Subcutaneous abdominal adipose tissue (tissue), 5 donors: ENCODE data around the gene IL12A.

ENCODE experiments used
- H3K27ac ChIP-seq: one replicate; pipeline ENCODE4 v1.7.0; 2013; ENCODE audit warnings: low read depth, mild to moderate bottlenecking, inconsistent platforms, low read length, moderate library complexity
- H3K27me3 ChIP-seq, 5 donors: one replicate each; pipeline ENCODE4 v1.7.0; 2013; ENCODE audit warnings: low read length in 5 of 5, inconsistent platforms in 1 of 5; ENCODE audit not compliant: control insufficient read depth in 5 of 5, insufficient read depth in 4 of 5
- H3K36me3 ChIP-seq, 5 donors: one replicate each; pipeline ENCODE4 v1.7.0; 2013; ENCODE audit warnings: low read length in 5 of 5; ENCODE audit not compliant: control insufficient read depth in 5 of 5, insufficient read depth in 5 of 5
- H3K4me1 ChIP-seq, 5 donors: one replicate each; pipeline ENCODE4 v1.7.0; 2013; ENCODE audit warnings: low read length in 5 of 5, mild to moderate bottlenecking in 3 of 5, moderate library complexity in 1 of 5; ENCODE audit not compliant: control insufficient read depth in 5 of 5, insufficient read depth in 5 of 5
- H3K4me3 ChIP-seq, 5 donors: one replicate each; pipeline ENCODE4 v1.7.0; 2013; ENCODE audit warnings: low read length in 5 of 5, low read depth in 1 of 5
- H3K9ac ChIP-seq, 5 donors: one replicate each; pipeline ENCODE4 v1.7.0; 2013; ENCODE audit warnings: low read length in 5 of 5, mild to moderate bottlenecking in 4 of 5, moderate library complexity in 3 of 5
- H3K9me3 ChIP-seq, 5 donors: one replicate each; pipeline ENCODE4 v1.7.0; 2013; ENCODE audit warnings: low read length in 5 of 5; ENCODE audit not compliant: control insufficient read depth in 5 of 5
- donor health status: healthy.
- donor health status: healthy.
- donor health status: healthy.
- donor health status: healthy.
- donor health status: healthy.

IL12A gene

DNA sequence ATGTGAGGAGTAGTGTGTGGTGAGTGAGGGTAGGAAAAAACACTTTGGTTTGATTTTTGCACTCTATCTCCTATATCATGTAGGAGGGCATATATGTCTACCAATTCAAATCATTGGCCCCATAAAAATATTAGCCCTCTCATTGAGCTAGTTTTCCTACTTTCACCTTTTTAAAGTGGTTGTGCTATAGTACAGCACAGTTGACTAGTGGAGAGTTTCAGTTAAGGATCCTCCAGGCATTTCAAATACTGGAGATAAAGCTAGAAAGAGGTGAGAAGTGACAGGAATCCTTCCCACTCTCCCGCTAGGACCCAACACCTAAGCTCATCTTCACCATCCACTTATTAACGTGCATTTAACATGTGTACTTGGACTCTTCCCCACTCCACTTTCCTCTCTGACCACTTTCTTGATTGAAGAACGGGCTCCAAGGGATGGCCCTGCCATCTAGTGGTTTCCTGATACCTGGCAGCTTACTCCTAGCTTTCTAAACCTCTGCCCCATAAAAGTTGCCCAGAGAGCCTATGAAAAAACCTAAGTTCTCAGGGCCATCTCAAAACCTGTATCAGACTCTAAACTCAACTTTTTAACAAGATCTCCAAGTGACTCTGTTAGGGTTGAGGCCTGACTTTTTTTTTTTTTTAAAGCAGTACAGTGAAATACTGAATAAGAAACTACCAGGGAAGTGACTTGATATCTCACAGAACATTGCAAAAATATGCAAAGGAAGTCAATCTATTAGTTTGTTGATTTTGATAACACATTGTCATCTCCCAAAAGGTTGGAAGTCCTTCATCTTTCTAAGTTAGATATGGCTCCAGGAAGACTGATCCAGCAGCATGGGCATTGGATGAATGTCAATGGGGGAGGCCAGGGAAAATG is 17.9 kb downstream of the IL12A start:
- Histone ChIP-seq H3K36me3 (no peaks in the 10 kb centered on the region), H3K4me3 (no peak overlapping the region), H3K27me3 (no peaks in the 10 kb centered on the region), H3K9me3 (no peaks in the 10 kb centered on the region), H3K4me1 (peaks cover 0 to 3% (median 0%) of the 10 kb centered on the region in 5 donors), H3K27ac (no peak overlapping the region), H3K9ac (no peak overlapping the region)

DNA sequence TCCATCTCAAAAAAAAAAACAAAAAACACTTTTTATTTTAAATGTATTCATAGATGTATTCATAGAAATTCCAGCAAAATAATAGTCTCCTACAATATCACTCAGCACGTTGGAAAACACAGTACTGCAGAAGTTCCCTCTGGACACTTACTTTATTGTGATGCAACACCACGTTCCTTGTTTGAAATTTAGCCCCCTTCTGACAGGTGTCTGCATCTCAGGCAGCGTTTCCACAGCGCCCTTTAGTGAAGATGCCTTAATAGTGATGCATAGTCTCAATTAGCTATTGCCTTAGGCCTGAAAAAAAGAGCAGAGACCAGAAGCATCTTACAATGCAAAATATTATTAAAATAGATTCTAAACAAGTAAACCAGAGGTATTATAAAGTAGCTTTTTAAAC is 20.3 kb downstream of the IL12A start:
- Histone ChIP-seq H3K4me3 (no peak overlapping the region), H3K36me3 (no peaks in the 10 kb centered on the region)

GRCh38 chr3:160009525-160009924 is 20.9 kb downstream of the IL12A start:
- Histone ChIP-seq H3K4me3 (no peak overlapping the region), H3K9ac (no peak overlapping the region), H3K27ac (no peak overlapping the region), H3K4me1 (peaks cover 0 to 3% (median 0%) of the 10 kb centered on the region in 5 donors), H3K27me3 (no peaks in the 10 kb centered on the region), H3K36me3 (no peaks in the 10 kb centered on the region), H3K9me3 (no peaks in the 10 kb centered on the region)

More for the DNA sequence above, 20.3 kb downstream of the IL12A start:
- Histone ChIP-seq H3K4me1 (peaks cover 0 to 3% (median 0%) of the 10 kb centered on the region in 5 donors), H3K27ac (no peak overlapping the region), H3K9ac (no peak overlapping the region), H3K9me3 (no peaks in the 10 kb centered on the region), H3K27me3 (no peaks in the 10 kb centered on the region)

DNA sequence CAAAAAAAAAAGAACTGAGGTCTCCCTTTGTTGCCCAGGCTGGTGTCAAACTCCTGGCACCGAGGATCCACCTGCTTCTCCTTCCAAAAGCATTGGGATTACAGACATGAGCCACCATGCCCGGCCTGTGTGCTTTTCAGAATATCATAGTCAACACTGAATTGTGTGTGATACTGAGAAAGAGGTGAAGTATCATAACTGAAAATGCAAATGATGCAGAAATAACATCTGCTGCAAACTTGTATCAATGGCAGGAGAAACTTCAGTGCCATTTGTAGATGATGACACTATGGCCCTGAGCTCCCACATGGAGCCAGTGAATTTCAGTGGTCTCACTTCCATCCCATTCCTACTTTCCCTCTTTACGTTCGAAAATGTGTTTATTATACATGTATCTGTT is 21.9 kb downstream of the IL12A start:
- no peak overlapping the region for H3K27ac ChIP-seq
- H3K9ac ChIP-seq = no peak overlapping the region
- no peaks in the 10 kb centered on the region for H3K9me3 ChIP-seq

GRCh38 chr3:160012108-160012507 is 23.5 kb downstream of the IL12A start:
- Histone ChIP-seq H3K9me3 (no peaks in the 10 kb centered on the region), H3K4me3 (no peak overlapping the region), H3K27me3 (no peaks in the 10 kb centered on the region), H3K27ac (no peak overlapping the region), H3K9ac (no peak overlapping the region), H3K36me3 (no peaks in the 10 kb centered on the region), H3K4me1 (no peaks in the 10 kb centered on the region)

More for the DNA sequence above, 21.9 kb downstream of the IL12A start:
- H3K27me3 ChIP-seq = no peaks in the 10 kb centered on the region
- no peak overlapping the region for H3K4me3 ChIP-seq
- no peaks in the 10 kb centered on the region for H3K36me3 ChIP-seq
- peaks cover 0 to 3% (median 0%) of the 10 kb centered on the region in 5 donors for H3K4me1 ChIP-seq

GRCh38 chr3:160016972-160017371 is 28.3 kb downstream of the IL12A start:
- Histone ChIP-seq H3K27me3 (peaks cover 0 to 3% (median 0%) of the 10 kb centered on the region in 5 donors), H3K36me3 (no peaks in the 10 kb centered on the region), H3K4me1 (no peaks in the 10 kb centered on the region), H3K27ac (no peak overlapping the region), H3K9me3 (no peaks in the 10 kb centered on the region), H3K4me3 (no peak overlapping the region), H3K9ac (no peak overlapping the region)

- Histone ChIP-seq H3K4me1 (no peaks in the 10 kb centered on the region), H3K4me3 (no peak overlapping the region), H3K9ac (no peak overlapping the region), H3K27ac (no peak overlapping the region), H3K36me3 (no peaks in the 10 kb centered on the region), H3K9me3 (no peaks in the 10 kb centered on the region), H3K27me3 (peaks cover 0 to 6% (median 0%) of the 10 kb centered on the region in 5 donors)
These were observed 30.3 kb downstream of the IL12A start for GRCh38 chr3:160018959-160019358.

DNA sequence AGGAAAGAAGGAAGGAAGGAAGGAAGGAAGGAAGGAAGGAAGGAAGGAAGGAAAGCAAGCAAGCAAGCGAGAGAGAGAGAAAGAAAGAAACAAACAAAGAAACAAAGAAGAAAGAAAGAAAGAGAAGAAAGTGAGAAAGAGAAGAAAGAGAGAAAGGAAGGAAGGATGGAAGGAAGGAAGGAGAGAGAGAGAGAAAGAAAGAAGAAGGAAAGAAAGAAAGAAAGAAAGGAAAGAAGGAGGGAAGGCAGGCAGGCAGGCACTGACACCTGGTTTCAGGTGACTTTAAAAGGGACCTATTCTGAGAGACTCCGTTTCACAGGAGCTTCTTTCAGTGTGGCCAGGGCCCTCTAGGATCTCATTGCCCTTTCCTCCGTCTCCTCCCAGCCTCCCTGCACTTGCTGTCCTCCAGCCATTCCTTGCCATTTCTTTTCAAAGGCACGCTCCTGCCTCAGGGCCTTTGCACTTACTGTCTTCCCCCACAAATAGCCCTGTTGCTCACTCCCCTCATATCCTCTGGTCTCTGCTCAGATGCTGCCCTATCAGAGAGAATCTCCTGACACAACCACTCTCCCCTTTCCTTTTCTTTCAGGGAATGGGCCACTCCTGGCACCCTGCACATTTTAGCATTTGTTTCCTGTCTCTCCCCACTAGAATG is 31.5 kb downstream of the IL12A start:
- Histone ChIP-seq H3K9me3 (no peaks in the 10 kb centered on the region), H3K4me3 (no peak overlapping the region), H3K9ac (no peak overlapping the region), H3K27ac (no peak overlapping the region), H3K36me3 (no peaks in the 10 kb centered on the region), H3K27me3 (peaks cover 0 to 6% (median 0%) of the 10 kb centered on the region in 5 donors), H3K4me1 (no peaks in the 10 kb centered on the region)

- peaks cover 0 to 6% (median 0%) of the 10 kb centered on the region in 5 donors for H3K27me3 ChIP-seq
- H3K9me3 ChIP-seq = no peaks in the 10 kb centered on the region
- no peak overlapping the region for H3K9ac ChIP-seq
- no peak overlapping the region for H3K27ac ChIP-seq
- no peaks in the 10 kb centered on the region for H3K36me3 ChIP-seq
- no peaks in the 10 kb centered on the region for H3K4me1 ChIP-seq
- H3K4me3 ChIP-seq = no peak overlapping the region
These were observed 33.4 kb downstream of the IL12A start for GRCh38 chr3:160022068-160022467.

- no peaks in the 10 kb centered on the region for H3K36me3 ChIP-seq
- no peak overlapping the region for H3K9ac ChIP-seq
- H3K27me3 ChIP-seq = peaks cover 0 to 6% (median 0%) of the 10 kb centered on the region in 5 donors
- H3K4me1 ChIP-seq = no peaks in the 10 kb centered on the region
- no peak overlapping the region for H3K27ac ChIP-seq
- H3K9me3 ChIP-seq = no peaks in the 10 kb centered on the region
- H3K4me3 ChIP-seq = no peak overlapping the region
These were observed 34.8 kb downstream of the IL12A start for GRCh38 chr3:160023476-160023875.
